Upper lobe of right lung (tissue), 1 donor: ENCODE measurements around the gene SRGAP3. TPM values are rescaled to one million over a fixed set of nuclear protein-coding genes. Genes with fewer than 3 reads are reported as not detected.
A peak's percentile ranks its signal among the peaks of the same experiment; 100 is the strongest.

Source experiments
- ATAC-seq: fragments of 200-7000 bp; cut with Tn5 transposase; one replicate; pipeline ENCODE4 v1.9.1; 2020; ENCODE audit warnings: mild to moderate bottlenecking, moderate library complexity
- DNase-seq: peaks from one replicate; pipeline ENCODE4 v3.0.0-alpha.2; 2020
- H3K27ac ChIP-seq: fragments of 200-600 bp; one replicate; pipeline ENCODE4 v1.8.0; 2022
- H3K27me3 ChIP-seq: fragments of 200-600 bp; one replicate; pipeline ENCODE4 v1.8.0; 2022; ENCODE audit warnings: mild to moderate bottlenecking
- H3K36me3 ChIP-seq: fragments of 200-600 bp; one replicate; pipeline ENCODE4 v1.8.0; 2022
- H3K4me1 ChIP-seq: fragments of 200-600 bp; one replicate; pipeline ENCODE4 v1.8.0; 2022
- H3K4me3 ChIP-seq: fragments of 200-600 bp; one replicate; pipeline ENCODE4 v1.8.0; 2022; ENCODE audit warnings: mild to moderate bottlenecking
- H3K9me3 ChIP-seq: fragments of 200-600 bp; one replicate; pipeline ENCODE4 v1.8.0; 2022
- CTCF ChIP-seq: fragments of 200-600 bp; IDR thresholded peaks from one replicate; pipeline ENCODE4 v1.8.0; 2022; ENCODE audit warnings: antibody characterized with exemption
- intact Hi-C: fragments of 100-400 bp; cut with DNase I; formaldehyde crosslinking; loops from one replicate; pipeline ENCODE4 v1.11.0; 2022
- total RNA-seq: library from RNA; stranded (reverse); fragmentation: NEBNext Ultra II Directional; extraction: Animal tissue kit (Norgen Biotek cat#: 25700); gene quantifications from one replicate; pipeline ENCODE4 v1.2.1, GENCODE V29; 2021
- donor health status: DM: no; HTN: yes; CAD: no; lungs with severe emphysema.

SRGAP3 gene
- total RNA-seq, 1 donor from 2014 or later: 3.2 TPM

GRCh38 chr3:9059489-9060400 lies 189.7 kb downstream of the SRGAP3 start:
- intact Hi-C loops: loop anchor here (10.0 kb wide), 1 partner anchor 85 kb away; no protein-coding TSS in a partner anchor
- TF ChIP-seq CTCF: no peak
- DNase-seq (no peak), ATAC-seq (no peak)
- Histone ChIP-seq H3K4me3 (no peak overlapping the region), H3K9me3 (peaks cover 4% of the 10 kb centered on the region), H3K4me1 (no peaks in the 10 kb centered on the region), H3K36me3 (no peaks in the 10 kb centered on the region), H3K27me3 (no peaks in the 10 kb centered on the region), H3K27ac (no peak overlapping the region)

- H3K9me3 ChIP-seq: no peaks in the 10 kb centered on the region
- ATAC-seq (no peak), DNase-seq (no peak)
- H3K27me3 ChIP-seq: no peaks in the 10 kb centered on the region
- H3K4me3 ChIP-seq: no peak overlapping the region
- TF ChIP-seq CTCF: no peak
- no peaks in the 10 kb centered on the region for H3K4me1 ChIP-seq
- H3K36me3 ChIP-seq: no peaks in the 10 kb centered on the region
- H3K27ac ChIP-seq: no peak overlapping the region
- intact Hi-C loops: no loop called here
Measured at GRCh38 chr3:9056581-9056980, 192.9 kb downstream of the SRGAP3 start.

GRCh38 chr3:9047452-9048346 lies 201.7 kb downstream of the SRGAP3 start:
- H3K27ac ChIP-seq: no peak overlapping the region
- H3K9me3 ChIP-seq: no peaks in the 10 kb centered on the region
- no peak for TF ChIP-seq CTCF
- DNase-seq: no peak
- H3K4me1 ChIP-seq: no peaks in the 10 kb centered on the region
- no peak overlapping the region for H3K4me3 ChIP-seq
- no peaks in the 10 kb centered on the region for H3K27me3 ChIP-seq
- peak; percentile 20 for ATAC-seq
- intact Hi-C loops: no loop called here
- H3K36me3 ChIP-seq: no peaks in the 10 kb centered on the region

GRCh38 chr3:9045371-9045770 lies 204.1 kb downstream of the SRGAP3 start:
- H3K4me3 ChIP-seq: no peak overlapping the region
- no peak for ATAC-seq
- H3K27me3 ChIP-seq: no peaks in the 10 kb centered on the region
- TF ChIP-seq CTCF: no peak
- no peaks in the 10 kb centered on the region for H3K4me1 ChIP-seq
- no peaks in the 10 kb centered on the region for H3K9me3 ChIP-seq
- H3K36me3 ChIP-seq: no peaks in the 10 kb centered on the region
- no peak overlapping the region for H3K27ac ChIP-seq
- intact Hi-C loops: no loop called here
- DNase-seq: no peak

GRCh38 chr3:9043063-9043462 lies 206.4 kb downstream of the SRGAP3 start:
- ATAC-seq (no peak), DNase-seq (no peak)
- intact Hi-C loops: no loop called here
- H3K27me3 ChIP-seq: no peaks in the 10 kb centered on the region
- no peaks in the 10 kb centered on the region for H3K9me3 ChIP-seq
- no peaks in the 10 kb centered on the region for H3K36me3 ChIP-seq
- no peak for TF ChIP-seq CTCF
- no peak overlapping the region for H3K4me3 ChIP-seq
- no peaks in the 10 kb centered on the region for H3K4me1 ChIP-seq
- H3K27ac ChIP-seq: no peak overlapping the region
